PC-3 (cell line): ENCODE data around the gene IFT20. TPM values are rescaled to one million over a fixed set of nuclear protein-coding genes. Genes with fewer than 3 reads are reported as not detected.

ENCODE experiments used
- ATAC-seq: fragments of 200-7000 bp; cut with Tn5 transposase; 2 replicates; pipeline ENCODE4 v1.9.1; 2020; ENCODE audit warnings: mild to moderate bottlenecking, moderate library complexity
- BruUV-seq: library from RNA; stranded (reverse); fragments of 400-500 nt; replicated peaks from 2 replicates; lab custom pipeline; 2021; lab: Mats Ljungman, UMichigan
- CTCF ChIA-PET: fragments of 300-600 bp; sonication (Branson Sonifier 250); formaldehyde crosslinking; loops from one replicate; lab custom pipeline; 2022; ENCODE audit warnings: antibody characterized with exemption; lab: Charles Lee
- POLR2A ChIA-PET: fragments of 300-600 bp; sonication (Branson Sonifier 250); formaldehyde crosslinking; loops from one replicate; lab custom pipeline; 2022; ENCODE audit warnings: antibody characterized with exemption; ENCODE audit not compliant: unreplicated experiment; lab: Charles Lee
- DNase-seq: peaks from one replicate; pipeline ENCODE4 v3.0.0-alpha.2; 2015
- H2AFZ ChIP-seq: fragments of 300-600 bp; sonication (generic); 2 replicates; pipeline ENCODE4 v1.6.0; 2016; ENCODE audit warnings: antibody characterized with exemption, low read length
- H3F3A ChIP-seq: fragments of 300-600 bp; sonication (generic); one replicate; pipeline ENCODE4 v1.6.0; 2017; ENCODE audit warnings: antibody characterized with exemption, low read length, control low read depth, mild to moderate bottlenecking; ENCODE audit not compliant: unreplicated experiment
- H3K27ac ChIP-seq: fragments of 300-600 bp; sonication (generic); 2 replicates; pipeline ENCODE4 v1.5.1; 2016; ENCODE audit warnings: mild to moderate bottlenecking, low read length
- H3K27me3 ChIP-seq: fragments of 300-600 bp; sonication (generic); 2 replicates; pipeline ENCODE4 v1.6.1; 2016; ENCODE audit warnings: low read length, mixed read lengths
- H3K36me3 ChIP-seq: fragments of 300-600 bp; sonication (generic); 2 replicates; pipeline ENCODE4 v1.6.1; 2016; ENCODE audit warnings: low read depth, mixed run types, low read length, mixed read lengths
- H3K4me1 ChIP-seq: fragments of 300-600 bp; sonication (generic); 2 replicates; pipeline ENCODE4 v1.5.1; 2016; ENCODE audit warnings: low read length; ENCODE audit not compliant: insufficient read depth
- H3K4me2 ChIP-seq: fragments of 300-600 bp; sonication (generic); 2 replicates; pipeline ENCODE4 v1.6.0; 2016; ENCODE audit warnings: low read length
- H3K4me3 ChIP-seq: fragments of 300-600 bp; sonication (generic); 2 replicates; pipeline ENCODE4 v1.5.1; 2016; ENCODE audit warnings: mild to moderate bottlenecking, low read length, mixed read lengths
- H3K79me2 ChIP-seq: fragments of 300-600 bp; sonication (generic); 2 replicates; pipeline ENCODE4 v1.6.1; 2017; ENCODE audit warnings: low read length, mixed read lengths
- H3K9ac ChIP-seq: fragments of 300-600 bp; sonication (generic); 2 replicates; pipeline ENCODE4 v1.6.0; 2016; ENCODE audit warnings: mild to moderate bottlenecking, low read length
- H3K9me2 ChIP-seq: fragments of 300-600 bp; sonication (generic); replicated peaks from 2 replicates; pipeline ENCODE4 v1.6.1; 2016; ENCODE audit warnings: mixed run types, low read length, mixed read lengths
- H3K9me3 ChIP-seq: fragments of 300-600 bp; sonication (generic); 2 replicates; pipeline ENCODE4 v1.6.1; 2016; ENCODE audit warnings: low read length, mixed read lengths
- H4K20me1 ChIP-seq: fragments of 300-600 bp; sonication (generic); 2 replicates; pipeline ENCODE4 v1.6.1; 2016; ENCODE audit warnings: low read length, mixed read lengths
- EZH2 ChIP-seq: fragments of 300-600 bp; sonication (generic); IDR thresholded peaks from one replicate; pipeline ENCODE4 v1.6.1; 2017; ENCODE audit warnings: antibody characterized with exemption, mild to moderate bottlenecking, low read length; ENCODE audit not compliant: unreplicated experiment
- EZH2phosphoT487 ChIP-seq: fragments of 300-600 bp; sonication (generic); IDR thresholded peaks from 2 replicates; pipeline ENCODE4 v1.6.1; 2018; ENCODE audit warnings: mild to moderate bottlenecking, antibody characterized with exemption, low read length, borderline replicate concordance
- intact Hi-C: fragments of 100-400 bp; cut with micrococcal nuclease; formaldehyde crosslinking; loops from 2 replicates; pipeline ENCODE4 v1.9.0; 2023
- total RNA-seq: library from RNA; depleted of rRNA; stranded (reverse); fragments of >200 nt; gene quantifications from 2 replicates; pipeline ENCODE4 v1.2.3, GENCODE V29; 2014
- TF ChIP-seq, protein P1 (sequence below): fragments of 300-600 bp; sonication (generic); conservative IDR thresholded peaks from 2 replicates; pipeline ENCODE4 v1.5.1; 2017; ENCODE audit warnings: antibody characterized with exemption, low read depth, mild to moderate bottlenecking, low read length

IFT20 gene
- total RNA-seq, 1 experiment from 2014 or later = 23.1 TPM

DNA sequence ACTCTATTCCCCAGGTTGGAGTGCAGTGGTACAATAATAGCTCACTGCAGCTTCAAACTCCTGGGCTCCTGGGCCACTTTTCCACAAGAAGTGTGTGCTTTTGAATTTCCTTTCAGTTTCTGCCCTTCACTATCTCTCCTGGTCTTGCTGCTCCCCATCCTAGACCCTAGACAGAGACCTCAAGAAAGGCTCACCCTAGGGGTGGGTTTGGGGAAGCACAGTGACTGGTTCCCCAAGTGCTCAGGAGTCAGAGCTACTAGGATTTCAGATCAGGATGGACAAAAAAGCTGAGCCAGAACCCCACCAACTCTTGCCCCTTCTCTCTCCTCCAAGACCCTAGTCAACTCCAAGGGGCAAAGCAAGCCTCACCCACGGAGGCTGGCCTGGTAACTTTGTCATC, 31.3 kb upstream of the IFT20 start:
- Histone ChIP-seq H2AFZ (no peak overlapping the region), H3F3A (no peaks in the 10 kb centered on the region), H3K4me3 (no peak overlapping the region), H3K27ac (no peak overlapping the region), H3K9ac (no peak overlapping the region), H3K4me2 (no peak overlapping the region), H3K27me3 (no peaks in the 10 kb centered on the region), H3K4me1 (no peaks in the 10 kb centered on the region), H3K36me3 (no peaks in the 10 kb centered on the region), H4K20me1 (no peaks in the 10 kb centered on the region), H3K79me2 (no peaks in the 10 kb centered on the region), H3K9me2 (no peaks in the 10 kb centered on the region), H3K9me3 (no peaks in the 10 kb centered on the region)
- no peak for DNase-seq
- no peak for ATAC-seq
- BruUV-seq = no TSS peak
- ChIA-PET CTCF (no interaction called here), POLR2A (no interaction called here)
- intact Hi-C loops = loop anchor here (2.0 kb wide), 1 partner anchor 50 kb away; no protein-coding TSS in a partner anchor
- TF ChIP-seq EZH2 (no peak), EZH2phosphoT487 (no peak)

DNA sequence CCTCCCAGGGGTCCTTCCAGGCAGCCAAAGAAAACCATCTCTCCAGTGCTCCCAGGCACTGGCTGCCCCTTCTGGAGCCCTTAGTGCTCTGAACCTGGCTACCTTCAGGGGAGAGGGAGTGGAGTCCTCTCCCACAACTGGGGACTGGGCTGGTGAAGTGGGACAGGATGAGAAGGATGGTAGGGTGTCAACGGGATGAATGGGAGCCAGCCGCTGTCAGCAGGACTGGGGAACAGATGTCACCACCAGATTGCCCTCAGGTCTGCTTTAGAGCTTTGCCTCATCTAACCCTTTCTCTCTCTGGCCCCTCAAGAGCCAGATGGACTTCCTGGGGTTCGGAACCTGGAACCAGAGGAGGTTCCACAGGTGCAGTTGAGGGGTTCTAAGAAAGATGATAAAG, 30.2 kb upstream of the IFT20 start:
- Histone ChIP-seq H3K9me3 (no peaks in the 10 kb centered on the region), H3K9ac (no peak overlapping the region), H3K27me3 (no peaks in the 10 kb centered on the region), H3K27ac (no peak overlapping the region), H3K4me3 (no peak overlapping the region), H4K20me1 (no peaks in the 10 kb centered on the region), H2AFZ (no peak overlapping the region), H3K9me2 (no peaks in the 10 kb centered on the region), H3F3A (no peaks in the 10 kb centered on the region), H3K4me2 (no peak overlapping the region), H3K36me3 (peaks cover 5% of the 10 kb centered on the region; the same call in 1 of the 2 replicates), H3K79me2 (no peaks in the 10 kb centered on the region), H3K4me1 (no peaks in the 10 kb centered on the region)
- no TSS peak for BruUV-seq
- TF ChIP-seq, protein P1, sequence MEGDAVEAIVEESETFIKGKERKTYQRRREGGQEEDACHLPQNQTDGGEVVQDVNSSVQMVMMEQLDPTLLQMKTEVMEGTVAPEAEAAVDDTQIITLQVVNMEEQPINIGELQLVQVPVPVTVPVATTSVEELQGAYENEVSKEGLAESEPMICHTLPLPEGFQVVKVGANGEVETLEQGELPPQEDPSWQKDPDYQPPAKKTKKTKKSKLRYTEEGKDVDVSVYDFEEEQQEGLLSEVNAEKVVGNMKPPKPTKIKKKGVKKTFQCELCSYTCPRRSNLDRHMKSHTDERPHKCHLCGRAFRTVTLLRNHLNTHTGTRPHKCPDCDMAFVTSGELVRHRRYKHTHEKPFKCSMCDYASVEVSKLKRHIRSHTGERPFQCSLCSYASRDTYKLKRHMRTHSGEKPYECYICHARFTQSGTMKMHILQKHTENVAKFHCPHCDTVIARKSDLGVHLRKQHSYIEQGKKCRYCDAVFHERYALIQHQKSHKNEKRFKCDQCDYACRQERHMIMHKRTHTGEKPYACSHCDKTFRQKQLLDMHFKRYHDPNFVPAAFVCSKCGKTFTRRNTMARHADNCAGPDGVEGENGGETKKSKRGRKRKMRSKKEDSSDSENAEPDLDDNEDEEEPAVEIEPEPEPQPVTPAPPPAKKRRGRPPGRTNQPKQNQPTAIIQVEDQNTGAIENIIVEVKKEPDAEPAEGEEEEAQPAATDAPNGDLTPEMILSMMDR = no peak
- TF ChIP-seq EZH2phosphoT487 = no peak
- TF ChIP-seq EZH2 = no peak
- ChIA-PET CTCF (interaction anchor here (0.5 kb wide), 1 partner anchor 67 kb away, joined by 8 read pairs; no protein-coding TSS in a partner anchor), POLR2A (no interaction called here)
- ATAC-seq (no peak), DNase-seq (no peak)
- intact Hi-C loops = no loop called here

DNA sequence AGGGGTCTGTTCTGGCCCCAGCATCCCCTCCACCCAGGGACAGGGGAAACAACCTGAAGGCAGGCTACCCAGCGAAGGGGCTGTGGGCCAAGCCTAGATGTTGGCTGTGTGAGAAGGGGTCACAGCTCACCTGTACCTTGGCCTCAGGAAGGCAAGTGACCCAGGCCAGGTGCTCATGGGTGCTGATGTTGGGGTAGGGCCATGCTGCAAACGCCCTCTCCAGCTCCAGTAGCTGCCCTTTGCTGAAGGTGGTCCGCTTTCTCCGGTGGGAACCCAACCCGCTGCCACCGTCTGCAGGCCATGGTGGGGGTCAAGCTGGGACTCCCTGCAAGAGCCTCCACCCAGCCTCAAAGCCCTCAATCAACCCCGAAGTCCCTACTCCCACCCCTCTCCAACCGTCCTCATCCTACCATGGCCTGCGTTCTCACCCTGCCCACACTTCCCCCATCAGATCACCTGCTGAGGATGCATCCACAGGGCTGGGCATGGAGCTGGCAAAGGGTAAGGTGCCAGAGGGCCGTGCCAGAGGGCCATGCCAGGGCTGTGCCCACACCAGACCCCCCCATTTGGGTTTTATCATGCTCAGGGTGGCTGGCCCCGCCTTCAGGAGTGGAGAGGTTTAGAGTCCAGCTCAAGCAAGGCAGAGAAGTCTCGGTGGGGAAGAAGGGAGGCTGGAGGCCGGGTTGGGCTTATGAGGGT, 29.5 kb upstream of the IFT20 start, which contains the start of gene SEBOX:
Gene SEBOX (minus strand): TSS at position 535 of the 699 bp plus-strand sequence. CDS start 48 bp downstream, at position 487.
- Histone ChIP-seq H3K36me3 (peaks cover 11% of the 10 kb centered on the region; the same call in 1 of the 2 replicates), H3K4me2 (no peak within 1 kb of the TSS), H3F3A (no peaks in the 10 kb centered on the region), H3K9me2 (no peaks in the 10 kb centered on the region), H3K27me3 (no peaks in the 10 kb centered on the region), H3K4me3 (no peak within 1 kb of the TSS), H3K9ac (no peak within 1 kb of the TSS), H4K20me1 (no peaks in the 10 kb centered on the region), H3K27ac (no peak within 1 kb of the TSS), H3K4me1 (no peaks in the 10 kb centered on the region), H2AFZ (no peak within 1 kb of the TSS), H3K9me3 (no peaks in the 10 kb centered on the region), H3K79me2 (no peaks in the 10 kb centered on the region)
- ChIA-PET POLR2A (no interaction called here), CTCF (no interaction called here)
- ATAC-seq = no peak
- DNase-seq = no peak
- intact Hi-C loops = no loop called here
- BruUV-seq = no TSS peak
- TF ChIP-seq EZH2phosphoT487 (no peak), EZH2 (no peak)
- TF ChIP-seq, protein P1 = no peak
